Mesothelial cell of epicardium (in vitro differentiated cells): ENCODE data around the gene BNC1. TPM values are rescaled to one million over a fixed set of nuclear protein-coding genes. Genes with fewer than 3 reads are reported as not detected.

Experiments used
- DNase-seq, 2 experiments: peaks; one replicate each; pipeline ENCODE4 v3.0.0; 2021; ENCODE audit warnings: low spot score in 2 of 2; ENCODE audit not compliant: unreplicated experiment in 2 of 2
- H3K27ac Mint-ChIP-seq: 2 replicates; pipeline ENCODE4 v1.8.0; 2021; ENCODE audit warnings: mixed read lengths
- H3K27me3 Mint-ChIP-seq: 2 replicates; pipeline ENCODE4 v1.8.0; 2021; ENCODE audit warnings: low read depth, mixed read lengths
- H3K36me3 Mint-ChIP-seq: 2 replicates; pipeline ENCODE4 v1.8.0; 2021; ENCODE audit warnings: mixed read lengths
- H3K4me1 Mint-ChIP-seq: 2 replicates; pipeline ENCODE4 v1.8.0; 2021; ENCODE audit warnings: mixed read lengths
- H3K4me3 Mint-ChIP-seq: 2 replicates; pipeline ENCODE4 v1.8.0; 2021; ENCODE audit warnings: mild to moderate bottlenecking, moderate library complexity, mixed read lengths
- H3K9me3 Mint-ChIP-seq: 2 replicates; pipeline ENCODE4 v1.8.0; 2021; ENCODE audit warnings: mixed read lengths
- total RNA-seq: library from RNA; stranded (reverse); gene quantifications from 3 replicates; pipeline ENCODE4 v1.2.1, GENCODE V29; 2021
- TF ChIP-seq, protein P1 (sequence below): fragments of 200-600 bp; sonication (generic); IDR thresholded peaks from one replicate; pipeline ENCODE4 v1.5.0; 2021; ENCODE audit warnings: antibody characterized with exemption; ENCODE audit not compliant: unreplicated experiment

BNC1 gene
- total RNA-seq, 1 donor from 2014 or later: 50.9 TPM

- Mint-ChIP-seq H3K9me3 (no peaks in the 10 kb centered on the region), H3K4me3 (no peak overlapping the region), H3K4me1 (peaks cover 30% of the 10 kb centered on the region), H3K36me3 (no peaks in the 10 kb centered on the region), H3K27me3 (no peaks in the 10 kb centered on the region), H3K27ac (no peak overlapping the region)
- DNase-seq: no peak
- TF ChIP-seq, protein P1, sequence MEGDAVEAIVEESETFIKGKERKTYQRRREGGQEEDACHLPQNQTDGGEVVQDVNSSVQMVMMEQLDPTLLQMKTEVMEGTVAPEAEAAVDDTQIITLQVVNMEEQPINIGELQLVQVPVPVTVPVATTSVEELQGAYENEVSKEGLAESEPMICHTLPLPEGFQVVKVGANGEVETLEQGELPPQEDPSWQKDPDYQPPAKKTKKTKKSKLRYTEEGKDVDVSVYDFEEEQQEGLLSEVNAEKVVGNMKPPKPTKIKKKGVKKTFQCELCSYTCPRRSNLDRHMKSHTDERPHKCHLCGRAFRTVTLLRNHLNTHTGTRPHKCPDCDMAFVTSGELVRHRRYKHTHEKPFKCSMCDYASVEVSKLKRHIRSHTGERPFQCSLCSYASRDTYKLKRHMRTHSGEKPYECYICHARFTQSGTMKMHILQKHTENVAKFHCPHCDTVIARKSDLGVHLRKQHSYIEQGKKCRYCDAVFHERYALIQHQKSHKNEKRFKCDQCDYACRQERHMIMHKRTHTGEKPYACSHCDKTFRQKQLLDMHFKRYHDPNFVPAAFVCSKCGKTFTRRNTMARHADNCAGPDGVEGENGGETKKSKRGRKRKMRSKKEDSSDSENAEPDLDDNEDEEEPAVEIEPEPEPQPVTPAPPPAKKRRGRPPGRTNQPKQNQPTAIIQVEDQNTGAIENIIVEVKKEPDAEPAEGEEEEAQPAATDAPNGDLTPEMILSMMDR: no peak
These were observed 27.6 kb upstream of the BNC1 start for GRCh38 chr15:83312071-83312470.

- Mint-ChIP-seq H3K36me3 (no peaks in the 10 kb centered on the region), H3K27me3 (no peaks in the 10 kb centered on the region), H3K9me3 (no peaks in the 10 kb centered on the region), H3K4me3 (no peak overlapping the region), H3K4me1 (peaks cover 43% of the 10 kb centered on the region), H3K27ac (peak overlapping the region; percentile 81)
- no peak for DNase-seq
- TF ChIP-seq, protein P1: no peak
These were observed 26.3 kb upstream of the BNC1 start for GRCh38 chr15:83310521-83311456.

DNA sequence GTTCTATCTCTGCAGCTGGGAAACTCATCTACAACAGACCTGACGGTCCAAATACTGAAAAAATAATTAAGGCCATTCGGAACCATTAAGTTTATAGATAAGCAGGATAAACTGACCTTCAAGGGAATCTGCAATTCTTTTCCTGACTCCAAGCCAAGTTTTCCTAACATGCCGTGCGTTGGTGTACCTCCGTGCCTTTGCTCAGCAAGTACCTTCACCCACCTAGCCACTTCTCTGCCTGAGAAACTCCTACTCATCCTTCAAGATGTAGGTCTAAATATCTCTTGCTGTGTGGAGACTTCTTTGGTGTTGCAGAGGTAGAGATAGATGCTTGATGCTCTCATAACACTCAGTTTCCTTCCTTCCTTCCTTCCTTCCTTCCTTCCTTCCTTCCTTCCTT lies 24.2 kb upstream of the BNC1 start:
- peaks cover 62% of the 10 kb centered on the region for H3K4me1 Mint-ChIP-seq
- H3K4me3 Mint-ChIP-seq: no peak overlapping the region
- TF ChIP-seq, protein P1: no peak
- H3K27me3 Mint-ChIP-seq: no peaks in the 10 kb centered on the region
- no peak for DNase-seq
- H3K9me3 Mint-ChIP-seq: no peaks in the 10 kb centered on the region
- no peaks in the 10 kb centered on the region for H3K36me3 Mint-ChIP-seq
- peak overlapping the region; percentile 36 for H3K27ac Mint-ChIP-seq

DNA sequence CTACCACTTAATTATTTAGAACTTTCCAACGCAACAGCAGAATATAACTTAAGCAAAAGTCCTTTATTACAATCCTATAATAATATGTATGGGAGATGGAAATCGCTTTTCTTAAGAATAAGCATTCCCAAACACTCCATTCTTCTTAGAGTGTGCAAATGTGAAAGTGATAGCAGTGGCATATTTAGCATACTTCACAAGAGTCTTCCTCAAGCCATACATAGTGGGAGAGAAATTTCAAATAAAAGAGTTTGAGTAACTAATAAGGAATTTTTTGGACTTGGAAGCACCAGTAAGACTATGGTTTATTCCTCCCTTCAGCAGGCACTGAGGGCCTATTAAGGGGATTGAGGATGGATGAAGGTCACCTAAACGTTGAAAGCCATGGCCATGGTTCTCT lies 22.1 kb upstream of the BNC1 start:
- TF ChIP-seq, protein P1: no peak
- peaks cover 67% of the 10 kb centered on the region for H3K4me1 Mint-ChIP-seq
- no peaks in the 10 kb centered on the region for H3K27me3 Mint-ChIP-seq
- peaks cover 4% of the 10 kb centered on the region for H3K9me3 Mint-ChIP-seq
- no peak for DNase-seq
- peak overlapping the region; percentile 39 for H3K4me3 Mint-ChIP-seq
- H3K36me3 Mint-ChIP-seq: peaks cover 4% of the 10 kb centered on the region
- peak overlapping the region; percentile 94 for H3K27ac Mint-ChIP-seq

GRCh38 chr15:83305704-83306291 lies 21.3 kb upstream of the BNC1 start:
- H3K9me3 Mint-ChIP-seq: peaks cover 7% of the 10 kb centered on the region
- H3K4me1 Mint-ChIP-seq: peaks cover 60% of the 10 kb centered on the region
- H3K4me3 Mint-ChIP-seq: peak overlapping the region; percentile 39
- peaks cover 7% of the 10 kb centered on the region for H3K36me3 Mint-ChIP-seq
- DNase-seq: peak in 1 of 2 experiments; percentile 68
- TF ChIP-seq, protein P1: no peak
- H3K27ac Mint-ChIP-seq: peak overlapping the region; percentile 94
- H3K27me3 Mint-ChIP-seq: no peaks in the 10 kb centered on the region
